ENCODE measurements around the gene SLC6A13. TPM values are rescaled to one million over a fixed set of nuclear protein-coding genes. Genes with fewer than 3 reads are reported as not detected.

The SLC6A13 gene
- total RNA-seq, 1 experiment from 2014 or later: not detected

- no peak within 1 kb of the TSS for H2BK120ac ChIP-seq (ENCODE audit: low read depth, low read length, poor library complexity, severe bottlenecking)
- no peaks in the 10 kb centered on the region for H3K23me2 ChIP-seq (ENCODE audit: insufficient read length, low read depth, low read length, poor library complexity, severe bottlenecking)
- H3T11ph ChIP-seq (ENCODE audit: low read length): no peak within 1 kb of the TSS
- no peaks in the 10 kb centered on the region; a peak in 2 of 5 replicates for H3K9me3 Mint-ChIP-seq
- no peak within 1 kb of the TSS for H4K91ac ChIP-seq (ENCODE audit: insufficient read length, low read depth, low read length)
- no peak for DNase-seq
- no peak within 1 kb of the TSS for H3K23ac ChIP-seq (ENCODE audit: insufficient read length, low read depth, low read length)
- WGBS (ENCODE audit: extremely low coverage, insufficient read length, low lambda C conversion rate): no CpG with 5 or more reads among the region's 14 CpGs
- H3K27me3 ChIP-seq (ENCODE audit: insufficient read depth, low read length): peaks cover 4% of the 10 kb centered on the region; the same call in 1 of the 2 replicates
- H4K8ac ChIP-seq (replicated peaks; ENCODE audit: insufficient read length, low read depth, low read length): no peak within 1 kb of the TSS
- H2BK12ac ChIP-seq (ENCODE audit: insufficient read length, low read depth, low read length): no peak within 1 kb of the TSS
- no peaks in the 10 kb centered on the region for H4K20me1 ChIP-seq (ENCODE audit: control insufficient read depth, insufficient read depth, insufficient read length)
- no peaks in the 10 kb centered on the region for H3K79me1 ChIP-seq (ENCODE audit: insufficient read depth, low read depth, low read length, poor library complexity, severe bottlenecking)
- no peak within 1 kb of the TSS; a peak in 2 of 5 replicates for H3K4me3 Mint-ChIP-seq
- H2BK15ac ChIP-seq (ENCODE audit: low read depth, low read length): no peak within 1 kb of the TSS
- H3K36me3 Mint-ChIP-seq (ENCODE audit: insufficient read depth in 1 of 3, low read depth in 3 of 3): no peaks in the 10 kb centered on the region
- H2AK5ac ChIP-seq (ENCODE audit: insufficient read length, low read length): no peak within 1 kb of the TSS
- no peak within 1 kb of the TSS for H2AFZ ChIP-seq (ENCODE audit: low read length)
- H3K9me3 ChIP-seq (ENCODE audit: control insufficient read depth, low read depth, low read length): no peaks in the 10 kb centered on the region
- peaks cover 29 to 36% of the 10 kb centered on the region in 2 experiments for H3K4me1 Mint-ChIP-seq
- H3K27me3 Mint-ChIP-seq (ENCODE audit: low read depth): peaks cover 86% of the 10 kb centered on the region
- H4K5ac ChIP-seq (ENCODE audit: insufficient read length, low read depth, low read length): no peak within 1 kb of the TSS
- peak within 1 kb of the TSS; percentile 44 for H3K18ac ChIP-seq (ENCODE audit: insufficient read length, low read depth, low read length)
- H3K27ac ChIP-seq (ENCODE audit: insufficient read length, low read depth, low read length): no peak within 1 kb of the TSS
- no peak within 1 kb of the TSS for H3K4ac ChIP-seq (ENCODE audit: low read depth, low read length)
- peak within 1 kb of the TSS; percentile 45; the same call in 1 of the 2 replicates for H3K14ac ChIP-seq (ENCODE audit: insufficient read depth, low read length)
- no peak for TF ChIP-seq CTCF (conservative IDR thresholded peaks at IDR 0.05)
- no peak within 1 kb of the TSS for H3K4me2 ChIP-seq (ENCODE audit: insufficient read depth, insufficient read length, low read length)
- H3K4me1 ChIP-seq (ENCODE audit: insufficient read depth, low read length): 0 out of 2 replicates have a peak, but pooled peaks cover 4% of the 10 kb centered on the region
- H2BK20ac ChIP-seq (ENCODE audit: low read depth, low read length, poor library complexity, severe bottlenecking): no peak within 1 kb of the TSS
- no peaks in the 10 kb centered on the region for H3K79me2 ChIP-seq (ENCODE audit: insufficient read depth, low read length)
- no peak within 1 kb of the TSS for H3K56ac ChIP-seq (ENCODE audit: insufficient read length, low read depth, low read length)
- no peak within 1 kb of the TSS for H3K9ac ChIP-seq (ENCODE audit: extremely low read depth, insufficient read length, low read length)
- no peak within 1 kb of the TSS for H2BK5ac ChIP-seq (ENCODE audit: insufficient read length, low read length)
- H3K27ac Mint-ChIP-seq: no peak within 1 kb of the TSS; a peak in 1 of 7 replicates
These were observed 48.5 kb downstream of the SLC6A13 start, which contains the start of gene SLC6A12 for GRCh38 chr12:214003-214741. TSS of gene SLC6A12 (minus strand) at chr12:214157. CDS start at chr12:209986, 4,171 bp downstream.

All from H9 (cell line).